Stimulated activated CD4-positive, alpha-beta T cell treated with anti-CD3 and anti-CD28 coated beads, TNF-alpha, amount 100 ng/mL, for 4 hours (primary cell): ENCODE results near the gene NOM1.
"Not testable (repeated sequence)": the region's sequence is repeated elsewhere in the genome, so short reads cannot be mapped to it uniquely, and the experiment has no call there.

Experiments
- DNase-seq, 3 experiments: peaks; one replicate each; pipeline ENCODE4 v3.0.0-alpha.2; 2020; ENCODE audit warnings: low read depth in 3 of 3

Gene NOM1, protein sequence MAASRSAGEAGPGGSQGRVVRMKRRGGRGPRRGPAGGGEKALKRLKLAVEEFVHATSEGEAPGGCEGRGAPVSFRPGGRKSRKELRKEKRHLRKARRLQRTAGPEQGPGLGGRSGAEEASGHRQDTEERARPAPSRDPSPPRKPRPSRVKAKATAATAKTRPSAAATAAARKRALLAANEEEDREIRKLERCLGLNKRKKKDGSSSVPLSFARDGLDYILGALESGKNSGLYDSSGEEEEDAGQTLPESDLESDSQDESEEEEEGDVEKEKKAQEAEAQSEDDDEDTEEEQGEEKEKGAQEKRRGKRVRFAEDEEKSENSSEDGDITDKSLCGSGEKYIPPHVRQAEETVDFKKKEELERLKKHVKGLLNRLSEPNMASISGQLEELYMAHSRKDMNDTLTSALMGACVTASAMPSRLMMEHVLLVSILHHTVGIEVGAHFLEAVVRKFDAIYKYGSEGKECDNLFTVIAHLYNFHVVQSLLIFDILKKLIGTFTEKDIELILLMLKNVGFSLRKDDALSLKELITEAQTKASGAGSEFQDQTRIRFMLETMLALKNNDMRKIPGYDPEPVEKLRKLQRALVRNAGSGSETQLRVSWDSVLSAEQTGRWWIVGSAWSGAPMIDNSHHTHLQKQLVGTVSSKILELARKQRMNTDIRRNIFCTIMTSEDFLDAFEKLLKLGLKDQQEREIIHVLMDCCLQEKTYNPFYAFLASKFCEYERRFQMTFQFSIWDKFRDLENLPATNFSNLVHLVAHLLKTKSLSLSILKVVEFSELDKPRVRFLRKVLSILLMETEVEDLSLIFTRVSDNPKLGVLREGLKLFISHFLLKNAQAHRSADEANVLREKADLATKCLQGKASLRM

DNA sequence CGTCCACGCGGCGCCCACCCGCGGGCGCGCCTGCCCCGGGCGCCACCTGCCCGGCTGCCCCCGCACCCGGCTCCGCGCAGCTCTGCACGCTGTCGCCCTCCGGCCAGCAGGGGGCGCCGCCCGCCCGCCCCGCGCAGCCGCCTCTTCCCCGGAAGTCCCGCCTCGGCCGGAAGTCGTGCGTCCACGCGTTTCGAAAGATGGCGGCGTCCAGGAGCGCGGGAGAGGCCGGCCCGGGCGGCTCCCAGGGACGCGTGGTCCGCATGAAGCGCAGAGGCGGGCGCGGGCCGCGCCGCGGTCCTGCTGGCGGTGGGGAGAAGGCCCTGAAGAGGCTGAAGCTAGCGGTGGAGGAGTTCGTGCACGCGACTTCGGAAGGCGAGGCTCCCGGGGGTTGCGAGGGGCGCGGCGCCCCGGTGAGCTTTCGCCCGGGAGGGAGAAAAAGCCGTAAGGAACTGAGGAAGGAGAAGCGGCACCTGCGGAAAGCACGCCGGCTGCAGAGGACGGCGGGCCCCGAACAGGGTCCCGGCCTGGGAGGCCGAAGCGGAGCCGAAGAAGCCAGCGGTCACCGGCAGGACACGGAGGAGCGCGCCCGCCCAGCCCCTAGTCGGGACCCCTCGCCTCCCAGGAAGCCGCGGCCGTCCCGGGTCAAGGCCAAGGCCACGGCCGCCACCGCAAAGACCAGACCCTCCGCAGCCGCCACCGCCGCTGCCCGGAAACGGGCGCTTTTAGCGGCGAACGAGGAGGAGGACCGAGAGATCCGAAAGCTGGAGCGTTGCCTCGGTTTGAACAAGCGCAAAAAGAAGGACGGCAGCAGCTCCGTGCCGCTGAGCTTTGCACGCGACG lies at the start of gene NOM1:
Gene NOM1 (plus strand): TSS at position 172 of the 840 bp plus-strand sequence. CDS start 26 bp downstream, at position 198.
- peak; percentile 84 to 88 (median 87) for DNase-seq

DNA sequence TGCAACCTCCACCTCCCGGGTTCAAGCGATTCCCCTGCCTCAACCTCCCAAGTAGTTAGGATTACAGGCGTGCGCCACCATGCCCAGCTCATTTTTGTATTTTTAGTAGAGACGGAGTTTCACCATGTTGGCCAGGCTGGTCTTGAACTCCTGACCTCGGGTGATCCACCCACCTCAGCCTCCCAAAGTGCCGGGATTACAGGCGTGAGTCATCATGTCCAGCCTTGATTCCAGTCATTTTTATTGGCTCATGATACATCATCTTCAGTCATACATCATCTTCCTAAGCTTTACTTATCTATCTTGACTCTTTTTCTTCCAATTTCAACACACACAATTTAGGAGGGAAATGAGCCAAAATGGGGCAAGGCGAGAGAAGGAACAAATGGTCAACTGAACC lies 49.4 kb upstream of the NOM1 start:
- not testable (repeated sequence) for DNase-seq

DNA sequence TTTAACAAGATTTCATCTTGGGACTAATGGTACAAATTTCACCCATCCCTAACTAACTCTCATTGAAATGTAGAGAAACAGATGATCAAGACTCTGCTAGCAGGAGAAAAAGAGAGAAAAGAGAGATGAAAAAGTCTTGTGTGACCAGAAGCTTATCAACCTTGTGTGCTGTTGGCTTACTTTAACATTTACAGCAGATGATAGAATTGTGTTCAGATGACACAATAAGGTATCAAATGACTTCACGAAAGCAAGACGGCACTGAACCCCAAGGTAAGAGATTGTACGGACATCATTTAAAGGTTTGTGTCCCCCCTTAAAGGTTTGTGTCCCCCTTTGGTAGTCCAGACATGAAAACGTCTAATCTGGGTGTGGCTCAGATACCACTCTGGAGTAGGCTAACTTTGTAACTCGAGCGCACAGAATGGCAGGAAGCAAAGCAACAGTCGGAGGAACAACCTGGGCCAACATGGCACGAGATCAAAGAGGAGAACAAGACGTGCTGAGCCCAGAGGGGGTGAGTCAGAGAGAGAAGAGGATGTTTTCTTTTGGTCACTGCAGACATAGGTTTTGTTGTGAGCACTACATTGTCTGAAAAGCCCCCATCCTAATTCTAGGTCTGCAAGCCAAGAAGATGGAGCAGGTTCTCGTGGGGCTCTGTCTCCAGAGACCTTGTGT lies 46.1 kb upstream of the NOM1 start:
- no peak for DNase-seq

DNA sequence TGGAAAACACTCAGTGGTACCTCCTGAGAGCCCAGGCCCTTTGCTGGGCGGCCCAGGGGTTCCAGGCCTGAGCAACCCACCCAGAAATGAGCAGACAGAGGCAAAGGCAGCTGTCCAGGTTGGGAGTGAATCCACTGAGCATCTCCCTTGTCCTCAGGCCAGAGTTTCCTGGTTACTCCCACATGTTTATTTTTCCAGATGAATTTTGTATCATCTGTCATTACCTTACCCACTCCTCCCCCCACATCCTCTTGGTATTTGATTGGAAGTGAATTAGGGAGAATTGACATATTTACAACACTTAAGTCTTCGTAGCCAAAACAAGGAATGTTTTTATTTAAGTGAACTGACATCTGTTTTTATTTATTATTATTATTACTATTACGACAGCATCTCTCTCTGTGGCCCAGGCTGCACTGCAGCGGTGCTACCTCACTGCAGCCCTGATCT lies 43.3 kb upstream of the NOM1 start:
- DNase-seq: no peak

DNA sequence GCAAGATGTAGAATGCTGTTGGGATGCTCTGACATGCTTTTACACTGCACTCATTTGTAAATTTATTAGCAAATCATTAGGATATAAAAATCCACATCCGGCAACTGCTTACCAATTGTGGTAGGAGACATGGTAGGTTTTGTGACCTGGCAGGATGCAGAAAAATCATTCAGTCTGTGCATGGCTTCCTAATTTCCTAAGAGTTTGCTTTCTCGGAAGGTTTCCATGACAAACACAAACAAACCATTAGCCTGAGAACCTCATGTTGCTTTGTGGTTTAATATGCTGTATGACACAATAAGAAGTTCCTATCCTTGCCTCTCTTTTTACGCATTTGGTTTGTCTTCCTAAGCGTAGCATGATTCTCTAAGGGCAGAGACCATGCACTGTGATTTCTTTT lies 41.9 kb upstream of the NOM1 start:
- no peak for DNase-seq

DNA sequence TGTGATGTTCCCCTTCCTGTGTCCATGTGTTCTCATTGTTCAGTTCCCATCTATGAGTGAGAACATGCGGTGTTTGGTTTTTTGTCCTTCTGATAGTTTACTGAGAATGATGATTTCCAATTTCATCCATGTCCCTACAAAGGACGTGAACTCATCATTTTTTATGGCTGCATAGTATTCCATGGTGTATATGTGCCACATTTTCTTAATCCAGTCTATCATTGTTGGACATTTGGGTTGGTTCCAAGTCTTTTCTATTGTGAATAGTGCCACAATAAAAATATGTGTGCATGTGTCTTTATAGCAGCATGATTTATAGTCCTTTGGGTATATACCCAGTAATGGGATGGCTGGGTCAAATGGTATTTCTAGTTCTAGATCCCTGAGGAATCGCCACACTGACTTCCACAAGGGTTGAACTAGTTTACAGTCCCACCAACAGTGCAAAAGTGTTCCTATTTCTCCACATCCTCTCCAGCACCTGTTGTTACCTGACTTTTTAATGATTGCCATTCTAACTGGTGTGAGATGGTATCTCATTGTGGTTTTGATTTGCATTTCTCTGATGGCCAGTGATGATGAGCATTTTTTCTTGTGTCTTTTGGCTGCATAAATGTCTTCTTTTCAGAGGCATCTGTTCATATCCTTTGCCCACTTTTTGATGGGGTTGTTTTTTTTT lies 39.8 kb upstream of the NOM1 start:
- not testable (repeated sequence) for DNase-seq

DNA sequence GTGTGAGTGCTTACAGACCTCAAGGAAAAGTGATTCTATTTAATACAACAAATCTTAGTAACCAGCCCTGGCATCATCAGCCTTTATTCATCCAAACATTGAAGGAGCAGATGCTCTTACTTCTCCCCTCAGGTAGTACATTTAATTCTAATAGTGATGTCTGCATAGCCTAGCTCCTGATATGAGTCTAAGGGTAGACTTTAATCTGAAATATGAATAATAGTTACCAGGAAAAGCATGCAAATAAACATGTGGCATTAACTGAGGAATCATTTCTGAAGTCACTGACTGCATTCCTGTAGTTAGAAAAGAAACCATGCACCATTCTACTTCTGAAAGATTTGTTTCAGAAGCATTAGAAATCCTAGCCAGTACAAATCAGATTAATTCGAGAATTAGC lies 30.9 kb upstream of the NOM1 start:
- no peak for DNase-seq

DNA sequence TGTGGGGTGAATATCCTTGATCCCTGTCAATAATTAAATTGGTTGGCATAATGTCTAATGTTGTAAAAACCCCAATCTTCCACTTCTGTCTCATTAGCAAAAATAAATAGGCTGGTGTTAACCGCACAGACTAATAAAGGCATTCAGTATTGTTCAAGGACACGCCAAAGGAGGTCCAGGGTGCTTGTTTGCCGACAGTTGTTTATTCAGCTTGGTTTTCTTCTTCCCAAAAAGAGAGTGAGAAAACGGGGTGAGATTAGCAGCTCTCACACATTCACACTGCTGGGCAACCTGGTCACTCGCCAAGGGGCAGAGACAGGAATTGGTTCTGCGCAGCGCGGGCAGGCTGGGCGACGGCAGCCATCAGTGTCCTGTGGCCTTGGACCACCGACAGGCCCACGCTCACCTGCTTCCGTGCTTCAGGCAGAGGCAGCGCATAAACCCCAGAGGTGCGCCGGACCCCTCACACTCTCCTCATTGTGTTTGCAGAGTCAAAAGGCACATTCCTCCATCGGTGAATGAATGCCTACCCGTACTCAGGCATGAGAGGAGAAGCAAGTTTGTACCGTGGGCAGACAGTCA lies 30.3 kb upstream of the NOM1 start:
- DNase-seq: no peak

DNA sequence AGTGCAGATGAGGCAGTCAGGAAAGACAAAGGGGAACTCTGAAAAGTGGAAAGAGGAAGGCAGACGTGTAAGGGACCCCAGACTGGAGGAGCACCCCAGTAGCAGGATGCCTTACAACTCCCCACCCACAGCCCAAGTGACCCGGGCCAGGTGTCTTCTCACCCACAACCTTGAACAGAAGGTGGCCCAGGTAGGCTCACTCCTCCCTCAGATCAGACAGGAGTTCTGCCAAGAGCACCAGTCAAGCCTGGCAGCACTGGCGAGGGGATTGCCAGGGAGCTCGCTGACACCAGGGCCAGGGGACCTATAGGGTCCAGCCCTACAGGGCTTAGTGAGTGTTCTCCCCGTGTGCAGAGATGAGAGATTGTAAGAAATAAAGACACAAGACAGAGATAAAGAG lies 29.4 kb upstream of the NOM1 start:
- no peak for DNase-seq

DNA sequence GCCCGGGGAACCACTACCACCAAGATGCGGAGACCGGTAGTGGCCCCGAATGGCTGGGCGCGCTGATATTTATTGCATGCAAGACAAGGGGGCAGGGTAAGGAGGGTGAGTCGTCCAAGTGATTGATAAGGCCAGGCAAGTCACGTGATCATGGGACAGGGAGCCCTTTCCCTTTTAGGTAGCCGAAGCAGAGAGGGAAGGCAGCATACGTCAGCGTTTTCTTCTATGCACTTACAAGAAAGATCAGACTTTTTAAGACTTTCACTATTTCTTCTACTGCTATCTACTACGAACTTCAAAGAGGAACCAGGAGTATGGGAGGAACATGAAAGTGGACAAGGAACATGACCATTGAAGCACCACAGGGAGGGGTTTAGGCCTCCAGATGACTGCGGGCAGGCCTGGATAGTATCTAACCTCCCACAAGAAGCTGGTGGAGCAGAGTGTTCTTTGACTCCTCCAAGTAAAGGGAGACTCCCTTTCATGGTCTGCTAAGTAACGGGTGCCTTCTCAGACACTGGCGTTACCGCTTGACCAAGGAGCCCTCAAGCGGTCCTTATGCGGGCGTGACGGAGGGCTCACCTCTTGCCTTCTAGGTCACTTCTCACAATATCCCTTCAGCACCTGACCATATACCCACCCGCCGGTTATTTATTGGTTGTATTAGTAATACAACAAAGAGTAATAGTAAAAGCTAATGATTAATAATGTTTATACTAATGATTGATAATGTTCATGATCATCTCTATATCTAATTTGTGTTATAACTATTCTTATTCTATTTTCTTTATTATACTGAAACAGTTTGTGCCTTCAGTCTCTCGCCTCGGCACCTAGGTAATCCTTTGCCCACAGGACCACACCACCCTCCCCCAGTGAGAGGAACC lies 28.8 kb upstream of the NOM1 start:
- not testable (repeated sequence) for DNase-seq

DNA sequence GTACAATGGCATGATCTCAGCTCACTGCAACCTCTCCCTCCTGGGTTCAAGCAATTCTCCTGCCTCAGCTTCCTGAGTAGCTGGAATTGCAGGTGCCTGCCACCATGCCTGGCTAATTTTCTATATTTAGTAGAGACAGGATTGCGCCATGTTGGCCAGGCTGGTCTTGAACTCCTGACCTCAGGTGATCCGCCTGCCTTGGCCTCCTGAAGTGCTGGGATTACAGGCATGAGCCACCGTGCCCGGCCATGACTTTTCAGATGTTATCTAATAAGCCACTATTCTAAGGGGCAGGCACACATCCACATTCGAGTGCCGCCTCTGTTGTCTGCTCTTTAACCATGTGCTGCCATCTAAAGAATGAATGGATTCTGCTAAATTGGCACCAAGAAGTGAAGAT lies 27.2 kb upstream of the NOM1 start:
- DNase-seq: not testable (repeated sequence)

DNA sequence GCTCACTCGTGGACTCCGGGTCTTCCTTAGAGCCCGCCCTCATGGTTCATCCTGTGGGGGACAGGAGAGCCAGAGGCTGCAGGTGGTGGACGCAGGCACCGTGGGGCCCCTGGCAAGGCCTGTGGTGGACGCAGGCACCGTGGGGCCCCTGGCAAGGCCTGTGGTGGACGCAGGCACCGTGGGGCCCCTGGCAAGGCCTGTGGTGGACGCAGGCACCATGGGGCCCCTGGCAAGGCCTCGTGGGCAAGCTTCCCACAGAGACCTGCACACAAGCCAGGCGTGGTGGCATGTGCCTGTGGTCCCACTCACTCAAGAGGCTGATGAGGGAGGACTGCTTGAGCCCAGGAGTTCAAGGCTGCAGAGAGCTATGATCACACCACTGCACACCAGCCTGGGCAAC lies 23.7 kb upstream of the NOM1 start:
- DNase-seq: not testable (repeated sequence)

DNA sequence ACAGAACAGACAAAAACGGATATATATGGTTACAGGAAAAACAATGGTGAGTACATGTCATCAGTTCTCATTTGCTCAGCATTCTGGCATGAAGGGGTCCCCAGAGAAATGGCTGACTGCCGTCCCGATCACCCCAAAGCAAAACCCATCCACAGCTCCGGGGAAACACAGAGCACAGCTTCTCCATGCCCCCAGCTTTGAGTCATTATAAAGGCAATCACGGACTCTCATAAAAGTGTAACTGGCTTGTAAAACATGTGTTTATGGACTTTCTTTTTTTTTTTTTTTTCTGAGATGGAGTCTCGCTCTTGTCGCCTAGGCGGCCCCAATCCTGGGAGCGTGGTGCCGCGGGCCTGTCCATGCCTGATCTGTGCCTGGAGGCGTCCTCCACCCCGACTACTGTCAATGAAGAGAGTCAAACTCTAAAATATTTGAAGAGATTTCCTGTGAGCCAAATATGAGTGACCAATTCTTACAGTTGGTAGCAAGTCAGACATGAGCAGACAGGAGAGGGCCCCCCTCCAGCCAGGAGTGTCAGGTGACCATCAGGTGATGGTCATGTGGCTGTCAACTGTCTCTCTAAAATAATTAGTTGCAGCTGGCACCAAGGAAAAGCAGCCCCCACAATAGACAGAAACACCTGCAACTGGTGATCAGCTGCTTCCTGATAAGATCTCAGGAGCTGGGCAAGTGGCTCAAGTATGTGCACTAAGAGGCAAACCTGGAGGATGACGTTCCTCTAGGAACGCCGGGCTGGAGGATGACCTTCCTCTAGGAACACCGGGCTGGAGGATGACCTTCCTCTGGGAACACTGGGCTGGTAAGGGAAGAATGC lies 21.7 kb upstream of the NOM1 start:
- DNase-seq: no peak

DNA sequence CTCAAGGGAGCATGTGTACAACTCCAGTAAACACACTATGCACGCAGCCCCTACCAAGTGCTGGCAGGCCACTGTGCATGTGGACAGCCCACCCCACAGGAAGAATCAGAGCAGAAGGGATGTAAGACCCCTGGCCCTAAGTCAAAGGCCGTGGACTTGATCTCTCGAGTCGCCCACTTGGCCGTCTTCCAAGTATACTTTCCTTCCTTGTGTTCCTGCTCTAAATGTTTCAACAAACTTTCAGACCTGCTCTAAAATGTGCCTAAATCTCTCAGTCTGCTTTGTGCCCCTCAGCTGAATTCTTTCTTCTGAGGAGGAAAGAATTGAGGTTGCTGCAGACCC lies 21.1 kb upstream of the NOM1 start:
- no peak for DNase-seq

DNA sequence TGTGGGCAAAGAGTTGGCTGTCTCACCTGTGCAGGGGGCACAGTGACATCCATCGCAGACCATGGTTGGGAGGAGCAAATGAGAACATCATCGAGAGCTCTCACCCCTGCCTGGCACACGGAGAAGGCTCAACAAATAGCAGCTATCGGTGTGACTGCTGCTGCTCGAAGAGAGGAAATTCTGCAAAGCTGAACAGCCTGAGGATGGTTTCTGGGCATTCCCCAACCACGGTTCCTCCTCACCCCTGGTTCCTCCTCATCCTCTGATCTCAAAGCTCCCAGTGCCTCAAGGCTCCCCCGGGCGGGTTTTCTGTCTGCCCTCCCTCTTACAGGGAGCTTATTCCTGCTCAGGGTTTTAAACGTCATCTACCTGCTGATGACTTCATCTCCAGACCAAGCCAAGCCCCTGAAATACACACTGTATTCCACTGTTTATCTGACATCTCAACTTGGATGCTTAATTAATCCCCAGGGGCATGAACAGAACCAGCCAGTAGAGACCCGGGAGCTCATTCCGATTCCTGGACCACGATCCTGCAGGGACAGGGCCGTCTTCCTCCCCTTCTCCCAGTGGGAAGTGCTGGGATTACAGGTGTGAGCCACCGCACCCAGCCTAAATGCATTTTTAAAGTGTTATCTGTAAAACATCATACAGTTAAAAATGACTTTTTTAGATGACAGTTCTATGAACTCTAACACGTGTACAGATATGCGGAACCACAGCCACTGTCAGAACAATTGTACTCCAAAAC lies 19.5 kb upstream of the NOM1 start:
- no peak for DNase-seq

DNA sequence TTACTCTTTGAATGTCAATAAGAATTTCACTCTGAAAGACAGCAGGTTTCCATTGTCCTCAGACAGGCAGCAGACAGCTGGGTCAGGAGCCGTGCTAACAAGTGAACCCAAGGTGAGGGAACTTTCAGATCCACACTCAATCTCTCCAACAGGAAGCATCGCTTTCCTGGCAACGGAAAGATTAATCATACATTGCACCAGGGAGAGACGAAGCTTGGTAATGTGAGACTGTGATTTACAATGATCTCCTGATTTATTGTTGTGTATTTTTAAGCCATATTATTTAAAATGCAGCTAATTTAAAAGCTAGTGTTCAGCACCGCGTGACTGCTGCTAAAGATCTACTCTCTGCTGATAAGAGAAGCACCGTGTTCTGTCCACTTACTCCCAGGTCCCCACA lies 17.5 kb upstream of the NOM1 start:
- DNase-seq: no peak

DNA sequence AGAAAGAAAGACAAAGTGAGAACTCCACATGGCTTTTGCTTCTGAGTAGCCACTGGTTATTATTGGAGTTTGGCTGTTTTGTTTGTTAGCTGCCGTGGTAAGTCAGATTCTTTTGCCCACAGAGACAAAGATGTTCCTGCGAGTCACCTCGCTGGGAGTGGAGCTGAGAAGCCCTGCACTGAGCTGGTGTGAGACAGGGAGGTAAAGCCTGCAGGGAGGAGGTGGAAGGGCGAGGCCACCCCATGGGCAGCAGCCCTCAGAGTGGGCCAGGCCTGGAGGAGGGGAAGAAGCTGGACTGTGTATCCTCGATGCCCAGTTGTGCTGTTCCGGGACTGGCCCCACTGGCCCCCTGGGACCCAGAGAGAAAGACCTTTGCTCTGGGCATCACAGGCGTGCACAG lies 14.3 kb upstream of the NOM1 start:
- no peak for DNase-seq

DNA sequence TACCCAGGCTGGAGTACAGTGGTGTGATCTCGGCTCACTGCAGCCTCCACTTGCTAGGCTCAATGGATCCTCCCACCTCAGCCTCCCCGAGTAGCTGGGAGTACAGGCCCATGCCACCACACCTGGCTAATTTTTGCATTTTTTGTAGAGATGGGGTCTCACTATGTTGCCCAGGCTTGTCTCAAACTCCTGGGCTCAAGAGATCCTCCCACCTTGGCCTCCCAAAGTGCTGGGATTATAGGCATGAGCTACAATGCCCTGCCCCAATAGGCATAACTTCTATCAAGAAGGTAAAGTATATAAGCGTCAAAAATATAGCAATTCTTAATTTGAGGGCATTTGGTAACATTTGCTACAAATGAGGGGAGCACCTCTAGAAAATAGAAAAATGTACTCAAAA lies 12.7 kb upstream of the NOM1 start:
- DNase-seq: not testable (repeated sequence)
